GM18907 (cell line): ENCODE results near the gene ATP1A3.

Experiments used
- ATAC-seq: cut with Tn5 transposase; IDR thresholded peaks from one replicate; pipeline ENCODE4 v1.9.1; 2021; ENCODE audit warnings: mild to moderate bottlenecking, moderate library complexity; ENCODE audit not compliant: unreplicated experiment

The ATP1A3 gene

GRCh38 chr19:41918653-41919244, 75.3 kb downstream of the ATP1A3 start:
- no peak for ATAC-seq

GRCh38 chr19:41918095-41918494, 75.9 kb downstream of the ATP1A3 start:
- no peak for ATAC-seq

GRCh38 chr19:41917676-41918075, 76.4 kb downstream of the ATP1A3 start:
- ATAC-seq: no peak
